Keratinocyte (primary cell): ENCODE data around the gene CNOT3. TPM values are rescaled to one million over a fixed set of nuclear protein-coding genes. Genes with fewer than 3 reads are reported as not detected.

ENCODE experiments used
- DNase-seq: peaks from one replicate; pipeline ENCODE4 v3.0.0-alpha.2; 2011; ENCODE audit warnings: low read depth, missing footprints, low spot score
- FAIRE-seq: peaks from 2 replicates; lab custom pipeline; 2011; peaks lifted over from hg19 to GRCh38; lab: Jason Lieb, UNC
- H2AFZ ChIP-seq: 2 replicates; pipeline ENCODE4 v1.6.0; 2012; ENCODE audit warnings: low read length, control low read depth, inconsistent platforms; ENCODE audit not compliant: control insufficient read depth
- H3K27ac ChIP-seq: 2 replicates; pipeline ENCODE4 v1.5.1; 2011; ENCODE audit warnings: low read length; ENCODE audit not compliant: control insufficient read depth, insufficient read depth
- H3K27me3 ChIP-seq: 3 replicates; pipeline ENCODE4 v1.6.0; 2011; ENCODE audit warnings: low read length; ENCODE audit not compliant: control insufficient read depth, insufficient read depth; ENCODE audit errors: extremely low read depth
- H3K36me3 ChIP-seq, 2 experiments: 2 replicates in 1 of 2; 3 replicates in 1 of 2; pipeline ENCODE4 v1.5.1; 2011; ENCODE audit warnings: low read length in 2 of 2, mild to moderate bottlenecking in 1 of 2; ENCODE audit not compliant: control insufficient read depth in 2 of 2, insufficient read depth in 2 of 2; ENCODE audit errors: extremely low read depth in 1 of 2
- H3K4me1 ChIP-seq: 3 replicates; pipeline ENCODE4 v1.5.1; 2011; ENCODE audit warnings: low read length; ENCODE audit not compliant: control insufficient read depth, insufficient read depth; ENCODE audit errors: extremely low read depth
- H3K4me2 ChIP-seq: 3 replicates; pipeline ENCODE4 v1.6.0; 2011; ENCODE audit warnings: low read depth, low read length; ENCODE audit not compliant: control insufficient read depth, insufficient read depth; ENCODE audit errors: extremely low read depth
- H3K4me3 ChIP-seq, 3 experiments: fragments of 200-600 bp in 1 of 3; sonication (generic) in 1 of 3; 2 replicates in 2 of 3; 3 replicates in 1 of 3; pipeline ENCODE4 v1.5.1; 2011 to 2016; ENCODE audit warnings: low read length in 3 of 3, mild to moderate bottlenecking in 3 of 3, control low read depth in 2 of 3, inconsistent platforms in 1 of 3, low read depth in 1 of 3, mixed read lengths in 1 of 3, mixed run types in 1 of 3, moderate library complexity in 1 of 3; ENCODE audit not compliant: control insufficient read depth in 2 of 3, insufficient read depth in 2 of 3; ENCODE audit errors: extremely low read depth in 1 of 3
- H3K79me2 ChIP-seq: 2 replicates; pipeline ENCODE4 v1.6.0; 2012; ENCODE audit warnings: low read length; ENCODE audit not compliant: control insufficient read depth, insufficient read depth
- H3K9ac ChIP-seq: 3 replicates; pipeline ENCODE4 v1.6.0; 2011; ENCODE audit warnings: low read length; ENCODE audit not compliant: control insufficient read depth, insufficient read depth; ENCODE audit errors: extremely low read depth
- H3K9me1 ChIP-seq: 3 replicates; pipeline ENCODE4 v1.6.0; 2011; ENCODE audit warnings: low read length; ENCODE audit not compliant: control insufficient read depth, insufficient read depth; ENCODE audit errors: extremely low read depth
- H3K9me3 ChIP-seq: 2 replicates; pipeline ENCODE4 v1.5.1; 2012; ENCODE audit warnings: low read depth, low read length; ENCODE audit not compliant: control insufficient read depth
- H4K20me1 ChIP-seq: 3 replicates; pipeline ENCODE4 v1.6.0; 2011; ENCODE audit warnings: low read length; ENCODE audit not compliant: control insufficient read depth, insufficient read depth; ENCODE audit errors: extremely low read depth
- EZH2 ChIP-seq: IDR thresholded peaks from one replicate; pipeline ENCODE4 v1.6.1; 2012; ENCODE audit warnings: inconsistent platforms, mild to moderate bottlenecking, low read length, moderate library complexity
- dilution Hi-C: fragments of 300-500 bp; cut with MboI; formaldehyde crosslinking; loops from one replicate; pipeline ENCODE4 v1.7.0; 2020; ENCODE audit warnings: low sequenced_read_pairs; ENCODE audit not compliant: extremely low pct_ligation_motif_present
- polyA plus RNA-seq, 5 experiments: library from polyadenylated mRNA; depleted of rRNA in 3 of 5; stranded (reverse) in 3 of 5; stranded (forward) in 1 of 5; unstranded in 1 of 5; fragments of >200 nt; gene quantifications; 1 replicate in 1 of 5; 2 replicates in 3 of 5; 3 replicates in 1 of 5; pipeline versions ENCODE4 v1.2.1 to v1.2.3, GENCODE V29; 2011 to 2012; ENCODE audit warnings: missing spikeins in 2 of 5, low read depth in 1 of 5, low replicate concordance in 1 of 5
- TF ChIP-seq, protein P1 (sequence below), 3 experiments: IDR thresholded peaks in 1 of 3; conservative IDR thresholded peaks in 1 of 3; optimal IDR thresholded peaks in 1 of 3; 2 replicates in 2 of 3; 3 replicates in 1 of 3; pipeline versions ENCODE3 to v1.5.1; 2011; ENCODE audit warnings: low read length in 3 of 3, mild to moderate bottlenecking in 3 of 3, moderate library complexity in 2 of 3, control low read depth in 1 of 3, inconsistent platforms in 1 of 3; ENCODE audit not compliant: insufficient read depth in 2 of 3; ENCODE audit errors: extremely low read depth in 1 of 3

CNOT3 gene
- polyA plus RNA-seq, 1 donor (not counting 4 experiments of a cell fraction or from before 2014, with no cell fraction given) = 8.6 TPM

GRCh38 chr19:54197121-54197520, 59.6 kb downstream of the CNOT3 start:
- Histone ChIP-seq H3K9me1 (no peaks in the 10 kb centered on the region), H2AFZ (peak overlapping the region; percentile 15), H3K27me3 (no peaks in the 10 kb centered on the region), H3K36me3 (peaks cover 9 to 20% of the 10 kb centered on the region in 2 experiments), H3K9me3 (no peaks in the 10 kb centered on the region), H3K4me1 (peaks cover 17% of the 10 kb centered on the region), H3K4me2 (no peak overlapping the region), H4K20me1 (peaks cover 11% of the 10 kb centered on the region), H3K79me2 (peaks cover 27% of the 10 kb centered on the region), H3K27ac (no peak overlapping the region), H3K9ac (no peak overlapping the region), H3K4me3 (no peak overlapping the region)
- dilution Hi-C loops = no loop called here
- DNase-seq (no peak), FAIRE-seq (no peak)
- TF ChIP-seq, protein P1, sequence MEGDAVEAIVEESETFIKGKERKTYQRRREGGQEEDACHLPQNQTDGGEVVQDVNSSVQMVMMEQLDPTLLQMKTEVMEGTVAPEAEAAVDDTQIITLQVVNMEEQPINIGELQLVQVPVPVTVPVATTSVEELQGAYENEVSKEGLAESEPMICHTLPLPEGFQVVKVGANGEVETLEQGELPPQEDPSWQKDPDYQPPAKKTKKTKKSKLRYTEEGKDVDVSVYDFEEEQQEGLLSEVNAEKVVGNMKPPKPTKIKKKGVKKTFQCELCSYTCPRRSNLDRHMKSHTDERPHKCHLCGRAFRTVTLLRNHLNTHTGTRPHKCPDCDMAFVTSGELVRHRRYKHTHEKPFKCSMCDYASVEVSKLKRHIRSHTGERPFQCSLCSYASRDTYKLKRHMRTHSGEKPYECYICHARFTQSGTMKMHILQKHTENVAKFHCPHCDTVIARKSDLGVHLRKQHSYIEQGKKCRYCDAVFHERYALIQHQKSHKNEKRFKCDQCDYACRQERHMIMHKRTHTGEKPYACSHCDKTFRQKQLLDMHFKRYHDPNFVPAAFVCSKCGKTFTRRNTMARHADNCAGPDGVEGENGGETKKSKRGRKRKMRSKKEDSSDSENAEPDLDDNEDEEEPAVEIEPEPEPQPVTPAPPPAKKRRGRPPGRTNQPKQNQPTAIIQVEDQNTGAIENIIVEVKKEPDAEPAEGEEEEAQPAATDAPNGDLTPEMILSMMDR (optimal IDR thresholded peaks at IDR 0.05 in 1 of 3, IDR thresholded peaks at IDR 0.05 in 1 of 3, conservative IDR thresholded peaks at IDR 0.05 in 1 of 3; ENCODE audit: extremely low read depth in 1 of 3, insufficient read depth in 2 of 3, low read length in 3 of 3) = no peak
- TF ChIP-seq EZH2 = no peak

- Histone ChIP-seq H3K9me1 (peaks cover 1% of the 10 kb centered on the region), H3K79me2 (peaks cover 38% of the 10 kb centered on the region), H3K9ac (no peak overlapping the region), H3K27ac (no peak overlapping the region), H2AFZ (no peak overlapping the region), H3K4me1 (peaks cover 33% of the 10 kb centered on the region), H3K4me2 (no peak overlapping the region), H3K36me3 (peaks cover 14 to 33% of the 10 kb centered on the region in 2 experiments), H3K9me3 (no peaks in the 10 kb centered on the region), H4K20me1 (peaks cover 33% of the 10 kb centered on the region), H3K27me3 (no peaks in the 10 kb centered on the region), H3K4me3 (no peak overlapping the region)
- DNase-seq (no peak), FAIRE-seq (no peak)
- dilution Hi-C loops = no loop called here
- no peak for TF ChIP-seq EZH2
- TF ChIP-seq, protein P1 (optimal IDR thresholded peaks at IDR 0.05 in 1 of 3, IDR thresholded peaks at IDR 0.05 in 1 of 3, conservative IDR thresholded peaks at IDR 0.05 in 1 of 3; ENCODE audit: extremely low read depth in 1 of 3, insufficient read depth in 2 of 3, low read length in 3 of 3) = no peak
Observed at GRCh38 chr19:54199401-54199800, 61.8 kb downstream of the CNOT3 start.
